Stimulated activated CD4-positive, alpha-beta T cell treated with anti-CD3 and anti-CD28 coated beads, Interleukin-1b, Interleukin-23, amount 100 ng/mL, for 1 hour (primary cell): ENCODE measurements around the gene ERGIC1.

Experiments used
- DNase-seq, 2 donors: peaks; one replicate each; pipeline ENCODE4 v3.0.0-alpha.2; 2020; ENCODE audit warnings: low read depth in 2 of 2

The ERGIC1 gene

DNA sequence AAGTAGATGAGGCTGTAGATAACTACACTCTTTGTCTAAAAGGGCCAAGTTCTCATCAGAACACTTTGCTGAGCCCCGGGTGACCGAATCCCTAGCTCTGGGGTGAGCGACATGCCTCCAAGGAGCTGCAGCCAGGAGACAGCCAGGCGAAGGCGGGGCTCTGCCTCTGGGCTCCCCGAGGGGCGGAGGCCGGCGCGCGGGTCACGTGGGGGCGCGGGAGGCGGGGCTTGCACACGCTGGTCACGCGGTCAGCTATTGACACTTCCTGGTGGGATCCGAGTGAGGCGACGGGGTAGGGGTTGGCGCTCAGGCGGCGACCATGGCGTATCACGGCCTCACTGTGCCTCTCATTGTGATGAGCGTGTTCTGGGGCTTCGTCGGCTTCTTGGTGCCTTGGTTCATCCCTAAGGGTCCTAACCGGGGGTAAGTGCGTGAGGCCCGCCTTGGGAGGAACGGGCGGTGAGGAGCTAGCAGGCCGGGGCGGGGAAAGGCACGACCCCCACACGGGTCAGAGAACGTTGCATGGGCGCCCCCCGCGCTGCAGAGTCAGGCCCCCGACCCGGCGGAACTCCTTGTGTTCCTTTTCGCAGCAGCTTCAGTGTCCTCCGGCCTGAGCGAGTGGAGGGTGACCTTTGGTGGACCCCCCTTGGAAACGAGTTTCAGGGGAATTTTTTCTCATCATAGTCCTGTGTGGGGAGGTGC is 149.6 kb downstream of the ERGIC1 start, which contains the start of gene ATP6V0E1:
TSS of gene ATP6V0E1 (plus strand) at position 230 of the 702 bp plus-strand sequence. CDS start at position 320, 90 bp downstream.
- peak; percentile 75 to 91 for DNase-seq

DNA sequence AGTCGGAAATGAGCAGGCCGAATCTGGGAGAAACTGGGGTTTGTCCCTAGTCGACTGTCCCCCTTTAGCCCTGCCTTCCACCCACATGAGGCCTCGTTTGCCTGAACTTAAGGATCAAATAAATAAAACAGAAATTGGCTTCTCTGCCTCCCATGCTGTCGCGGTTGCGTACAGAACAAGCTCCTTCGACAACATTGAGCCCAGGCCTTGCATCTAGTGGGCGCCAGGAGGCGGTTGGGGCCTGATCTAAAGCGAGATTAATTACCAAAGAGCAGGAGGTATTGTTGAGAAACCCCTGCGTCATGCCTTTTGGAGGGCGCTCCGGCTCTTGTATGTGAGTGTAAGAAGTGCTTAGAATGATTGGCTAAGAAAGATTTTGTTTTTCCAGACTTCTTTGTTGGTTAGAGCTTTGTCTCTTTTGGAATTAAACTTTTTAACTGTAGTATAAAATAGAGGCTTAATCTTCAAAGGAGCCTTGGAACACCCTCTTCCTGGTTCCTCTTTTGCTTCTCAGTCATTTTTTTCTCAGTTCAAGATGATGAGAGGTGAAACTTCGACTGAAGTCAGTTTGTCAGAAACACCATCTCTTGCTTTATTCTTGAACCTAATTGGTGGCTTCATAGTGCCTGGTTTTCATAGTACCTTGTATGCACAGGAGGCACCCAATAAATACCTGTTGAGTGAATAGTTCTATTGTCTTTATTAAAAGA is 150.3 kb downstream of the ERGIC1 start:
- DNase-seq = peak; percentile 32 to 40

DNA sequence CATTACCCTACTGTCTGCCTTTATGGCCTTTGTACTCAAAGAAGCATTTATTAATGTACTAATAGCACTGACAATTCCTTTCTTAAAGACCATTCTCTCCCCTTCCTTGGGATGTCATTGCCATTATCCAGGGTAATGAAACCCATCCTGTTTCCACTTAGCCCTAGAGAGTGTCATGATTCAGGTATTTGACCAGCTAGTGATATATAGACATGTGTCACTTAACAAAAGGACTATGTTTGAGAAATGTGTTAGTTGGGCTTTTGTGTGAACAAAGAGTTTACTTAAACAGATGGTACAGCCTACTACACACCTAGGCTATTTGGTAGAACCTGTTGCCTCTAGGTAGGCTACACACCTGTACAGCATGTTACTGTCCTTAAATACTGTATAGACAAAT is 151.5 kb downstream of the ERGIC1 start:
- no peak for DNase-seq

GRCh38 chr5:172988276-172988675 is 154.2 kb downstream of the ERGIC1 start:
- no peak for DNase-seq

GRCh38 chr5:172990776-172991175 is 156.7 kb downstream of the ERGIC1 start:
- DNase-seq = no peak

- DNase-seq = no peak
Measured at GRCh38 chr5:172994405-172994804, 160.4 kb downstream of the ERGIC1 start.

DNA sequence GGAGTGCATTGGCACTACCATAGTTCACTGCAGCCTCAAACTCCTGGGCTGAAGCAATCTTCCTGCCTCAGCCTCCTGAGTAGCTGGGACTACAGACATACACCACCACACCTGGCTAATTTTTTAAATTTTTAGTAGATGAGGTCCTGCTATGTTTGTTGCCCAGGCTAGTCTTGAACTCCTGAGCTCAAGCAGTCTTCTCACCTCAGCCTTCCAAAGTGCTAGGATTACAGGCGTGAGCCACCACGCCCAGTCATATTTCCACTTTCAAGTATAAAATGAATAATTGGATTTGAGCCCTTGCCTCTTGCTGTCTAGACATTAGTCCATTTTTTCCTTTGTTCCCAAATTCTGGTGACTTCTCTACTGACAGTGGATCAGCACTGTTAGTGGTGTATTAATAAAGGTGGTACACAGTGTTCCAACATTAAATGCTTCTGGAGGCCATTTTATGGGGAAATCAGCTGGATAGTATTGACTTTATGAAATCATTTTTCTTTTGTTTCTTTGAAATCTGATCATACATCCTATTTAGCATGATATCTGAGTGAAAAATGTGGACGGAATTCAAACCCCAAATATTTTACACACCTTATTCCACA is 165.4 kb downstream of the ERGIC1 start:
- DNase-seq = no peak

DNA sequence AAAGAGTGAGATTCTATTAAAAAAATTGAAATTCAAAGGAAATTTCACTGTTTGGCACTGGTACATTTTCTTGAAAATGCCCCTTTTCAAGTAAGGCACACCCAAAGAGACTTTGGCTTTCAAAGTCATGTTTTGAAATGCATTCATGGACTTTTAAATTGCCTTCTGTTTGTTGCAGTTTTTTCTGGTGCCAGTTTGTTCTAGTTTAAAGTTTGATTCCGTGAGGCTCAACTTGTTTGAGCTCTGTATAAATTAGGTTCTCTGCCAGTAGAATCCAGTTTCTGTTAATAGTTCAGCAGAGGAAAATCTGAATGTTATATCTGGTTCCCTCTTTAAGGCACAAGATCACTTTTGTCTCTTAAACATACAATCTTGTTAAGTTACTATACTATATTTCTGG is 165.9 kb downstream of the ERGIC1 start:
- no peak for DNase-seq

DNA sequence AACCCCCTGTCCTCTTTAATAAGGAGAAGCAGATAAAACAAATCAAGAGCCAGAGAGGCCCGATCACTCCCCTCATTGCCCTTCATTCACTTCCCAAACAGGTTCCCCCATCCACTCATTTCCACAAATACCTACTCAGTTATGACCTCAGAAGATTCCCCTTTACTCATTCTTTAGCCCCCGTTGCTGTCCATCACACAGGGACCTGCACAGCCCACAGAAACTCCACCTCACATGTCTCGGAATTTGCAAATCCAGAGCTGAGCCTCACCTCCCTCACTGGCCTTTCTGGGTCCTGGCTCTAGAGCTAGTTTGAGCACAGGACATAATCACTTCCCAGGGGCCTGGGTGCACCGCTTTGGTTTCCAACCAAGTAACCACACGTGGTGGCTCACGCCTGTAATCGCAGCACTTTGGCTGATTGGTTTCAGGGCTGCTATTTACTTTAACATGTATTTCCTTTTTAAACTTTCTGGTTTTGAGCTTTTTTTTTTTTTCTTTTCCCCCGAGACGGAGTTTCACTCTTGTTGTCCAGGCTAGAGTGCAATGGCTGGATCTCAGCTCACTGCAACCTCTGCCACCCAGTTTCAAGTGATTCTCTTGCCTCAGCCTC is 167.3 kb downstream of the ERGIC1 start:
- DNase-seq = no peak
